Tibial artery (tissue), 4 donors: ENCODE measurements around the gene DISC1.

Source experiments
- DNase-seq, 2 donors: peaks; one replicate each; pipeline ENCODE4 v3.0.0-alpha.2; 2019
- H3K27ac ChIP-seq, 2 donors: fragments of 200-600 bp; sonication (generic) in 1 of 2; 1 replicate in 1 of 2; 2 replicates in 1 of 2; pipeline ENCODE4 v1.5.1; 2018 to 2019; ENCODE audit warnings: mild to moderate bottlenecking in 1 of 2
- H3K27me3 ChIP-seq, 2 donors: fragments of 200-600 bp; sonication (generic) in 1 of 2; one replicate each; pipeline versions ENCODE4 v1.5.1 to v1.6.0; 2016 to 2019
- H3K36me3 ChIP-seq, 3 donors: fragments of 200-600 bp; sonication (generic) in 2 of 3; one replicate each; pipeline ENCODE4 v1.5.1; 2016 to 2019; ENCODE audit warnings: mild to moderate bottlenecking in 2 of 3
- H3K4me1 ChIP-seq, 4 donors: fragments of 200-600 bp; sonication (generic) in 2 of 4; 1 replicate in 3 of 4; 2 replicates in 1 of 4; pipeline ENCODE4 v1.5.1; 2016 to 2019
- H3K4me3 ChIP-seq, 2 donors: fragments of 200-600 bp; sonication (generic) in 1 of 2; 1 replicate in 1 of 2; 2 replicates in 1 of 2; pipeline ENCODE4 v1.5.1; 2018 to 2019; ENCODE audit warnings: mild to moderate bottlenecking in 2 of 2
- H3K9me3 ChIP-seq, 3 donors: fragments of 200-600 bp; sonication (generic) in 1 of 3; one replicate each; pipeline ENCODE4 v1.5.1; 2016 to 2019
- intact Hi-C: fragments of 100-400 bp; cut with DNase I; formaldehyde crosslinking; loops from one replicate; pipeline ENCODE4 v1.15.0; 2023; ENCODE audit warnings: low total_unique reads
- TF ChIP-seq, protein P1 (sequence below), 2 experiments: fragments of 200-600 bp in 1 of 2; fragments of 450-650 bp in 1 of 2; IDR thresholded peaks; one replicate each; pipeline ENCODE4 v1.5.1; 2017 to 2019; ENCODE audit warnings: antibody characterized with exemption in 2 of 2, mild to moderate bottlenecking in 1 of 2, moderate library complexity in 1 of 2

DISC1 gene

DNA sequence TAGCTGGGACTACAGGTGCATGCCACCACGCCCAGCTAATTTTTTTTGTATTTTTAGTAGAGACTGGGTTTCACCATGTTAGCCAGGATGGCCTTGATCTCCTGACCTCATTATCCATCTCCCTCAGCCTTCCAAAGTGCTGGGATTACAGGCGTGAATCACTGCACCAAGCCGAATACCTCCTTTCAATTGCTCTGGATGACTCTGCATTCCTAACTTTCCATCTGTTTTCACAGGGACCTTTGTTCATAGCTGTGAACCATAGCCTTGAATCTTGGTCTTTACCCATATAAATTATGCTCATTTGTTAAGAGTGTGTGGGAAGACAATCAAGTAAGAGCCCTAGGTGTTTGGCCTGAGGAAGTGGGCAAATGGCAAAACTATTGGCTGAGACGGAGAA lies 422.7 kb downstream of the DISC1 start:
- no peaks in the 10 kb centered on the region for H3K27me3 ChIP-seq
- H3K9me3 ChIP-seq = no peaks in the 10 kb centered on the region
- no peak for DNase-seq
- no peak overlapping the region for H3K27ac ChIP-seq
- H3K4me3 ChIP-seq = no peak overlapping the region
- TF ChIP-seq, protein P1, sequence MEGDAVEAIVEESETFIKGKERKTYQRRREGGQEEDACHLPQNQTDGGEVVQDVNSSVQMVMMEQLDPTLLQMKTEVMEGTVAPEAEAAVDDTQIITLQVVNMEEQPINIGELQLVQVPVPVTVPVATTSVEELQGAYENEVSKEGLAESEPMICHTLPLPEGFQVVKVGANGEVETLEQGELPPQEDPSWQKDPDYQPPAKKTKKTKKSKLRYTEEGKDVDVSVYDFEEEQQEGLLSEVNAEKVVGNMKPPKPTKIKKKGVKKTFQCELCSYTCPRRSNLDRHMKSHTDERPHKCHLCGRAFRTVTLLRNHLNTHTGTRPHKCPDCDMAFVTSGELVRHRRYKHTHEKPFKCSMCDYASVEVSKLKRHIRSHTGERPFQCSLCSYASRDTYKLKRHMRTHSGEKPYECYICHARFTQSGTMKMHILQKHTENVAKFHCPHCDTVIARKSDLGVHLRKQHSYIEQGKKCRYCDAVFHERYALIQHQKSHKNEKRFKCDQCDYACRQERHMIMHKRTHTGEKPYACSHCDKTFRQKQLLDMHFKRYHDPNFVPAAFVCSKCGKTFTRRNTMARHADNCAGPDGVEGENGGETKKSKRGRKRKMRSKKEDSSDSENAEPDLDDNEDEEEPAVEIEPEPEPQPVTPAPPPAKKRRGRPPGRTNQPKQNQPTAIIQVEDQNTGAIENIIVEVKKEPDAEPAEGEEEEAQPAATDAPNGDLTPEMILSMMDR (IDR thresholded peaks at IDR 0.05) = no peak
- H3K4me1 ChIP-seq = no peaks in the 10 kb centered on the region
- intact Hi-C loops = no loop called here
- H3K36me3 ChIP-seq = no peaks in the 10 kb centered on the region

DNA sequence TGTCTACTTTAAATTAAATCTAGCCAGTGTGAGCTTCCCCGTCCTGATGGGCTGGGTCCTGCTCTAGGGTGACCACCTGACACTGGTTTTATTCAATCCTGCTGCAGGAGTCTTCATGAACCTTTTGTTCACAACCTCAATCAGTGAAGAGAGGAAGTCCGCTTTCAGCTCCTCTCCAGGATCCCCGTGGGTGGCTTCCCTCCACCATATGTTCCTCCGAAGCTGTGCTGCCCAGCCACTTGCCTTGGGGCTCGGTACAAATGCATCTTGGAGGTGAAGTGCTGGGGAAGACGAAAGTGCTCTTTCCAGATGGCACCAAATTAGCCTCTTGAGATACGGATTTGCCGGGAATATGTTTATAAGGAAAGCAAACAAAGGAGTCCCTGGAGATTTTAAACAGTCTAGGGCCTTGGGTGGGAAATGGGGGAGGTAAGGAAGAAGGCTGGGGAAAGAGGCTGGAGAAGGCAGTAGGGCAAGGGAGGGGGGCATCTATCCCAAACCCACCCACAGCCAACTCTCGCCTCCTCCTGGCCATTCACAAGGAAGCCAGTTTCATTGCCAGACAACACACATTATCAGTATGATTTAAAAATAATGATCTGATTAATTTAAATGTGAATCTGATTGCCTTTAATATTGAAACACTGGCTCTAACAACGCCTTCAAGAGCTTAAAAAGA lies 430.8 kb downstream of the DISC1 start:
- no peaks in the 10 kb centered on the region for H3K36me3 ChIP-seq
- intact Hi-C loops = no loop called here
- no peaks in the 10 kb centered on the region for H3K4me1 ChIP-seq
- TF ChIP-seq, protein P1 (IDR thresholded peaks at IDR 0.05) = no peak
- H3K4me3 ChIP-seq = no peak overlapping the region
- no peaks in the 10 kb centered on the region for H3K9me3 ChIP-seq
- H3K27ac ChIP-seq = no peak overlapping the region
- H3K27me3 ChIP-seq = no peaks in the 10 kb centered on the region
- no peak for DNase-seq

DNA sequence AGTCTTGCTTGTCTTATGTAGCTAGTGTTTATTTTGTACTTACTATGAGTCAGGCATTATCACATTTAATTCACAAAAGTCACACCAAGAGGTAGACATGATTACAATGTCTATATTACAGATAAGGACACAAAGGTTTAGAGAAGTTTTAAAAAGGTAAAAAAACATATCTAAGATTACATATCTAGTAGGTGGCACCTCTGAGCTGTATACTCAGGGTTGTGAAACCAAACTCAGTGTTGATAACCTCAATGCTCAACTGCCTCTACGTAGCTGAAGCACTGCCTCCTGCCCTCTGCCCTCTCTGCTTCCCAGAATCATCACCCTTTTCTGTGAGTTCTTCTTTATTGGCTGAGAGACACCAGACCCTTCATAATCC lies 431.3 kb downstream of the DISC1 start:
- Histone ChIP-seq H3K4me3 (no peak overlapping the region), H3K9me3 (no peaks in the 10 kb centered on the region), H3K4me1 (no peaks in the 10 kb centered on the region), H3K27me3 (no peaks in the 10 kb centered on the region), H3K36me3 (no peaks in the 10 kb centered on the region), H3K27ac (no peak overlapping the region)
- TF ChIP-seq, protein P1 (IDR thresholded peaks at IDR 0.05) = no peak
- no peak for DNase-seq
- intact Hi-C loops = no loop called here

DNA sequence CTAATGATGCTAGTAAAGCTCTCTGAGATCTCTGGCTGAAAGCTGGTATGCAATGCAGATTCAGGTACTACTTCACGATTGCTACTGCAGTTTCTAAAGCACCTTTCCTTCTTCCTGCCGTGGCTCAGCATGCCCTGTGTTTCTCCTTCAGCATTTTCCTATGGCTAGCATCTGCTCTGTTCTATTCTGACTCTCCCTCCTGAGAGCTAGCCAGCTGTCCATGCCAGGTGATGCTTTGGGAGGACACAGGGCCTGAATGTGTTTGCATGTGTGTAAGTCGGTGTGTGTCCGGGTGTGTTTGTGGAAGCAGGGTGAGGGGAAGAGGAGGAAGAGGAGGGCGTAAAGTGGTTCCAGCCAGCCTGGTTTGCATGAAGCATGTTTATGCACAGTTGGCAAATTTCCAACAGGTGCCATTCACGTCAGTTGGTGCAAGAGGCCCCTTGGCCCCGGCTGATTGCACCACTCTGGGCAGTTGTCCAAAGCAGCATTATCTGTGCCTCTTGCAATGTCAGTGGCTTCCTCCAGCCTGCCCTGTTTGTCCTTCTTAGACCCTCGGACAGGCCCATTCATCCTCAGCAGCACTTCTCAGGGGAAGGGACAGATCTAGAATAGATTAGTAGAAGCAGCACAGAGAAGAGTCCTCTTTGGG lies 433.3 kb downstream of the DISC1 start:
- no peak for DNase-seq
- TF ChIP-seq, protein P1 (IDR thresholded peaks at IDR 0.05) = no peak

DNA sequence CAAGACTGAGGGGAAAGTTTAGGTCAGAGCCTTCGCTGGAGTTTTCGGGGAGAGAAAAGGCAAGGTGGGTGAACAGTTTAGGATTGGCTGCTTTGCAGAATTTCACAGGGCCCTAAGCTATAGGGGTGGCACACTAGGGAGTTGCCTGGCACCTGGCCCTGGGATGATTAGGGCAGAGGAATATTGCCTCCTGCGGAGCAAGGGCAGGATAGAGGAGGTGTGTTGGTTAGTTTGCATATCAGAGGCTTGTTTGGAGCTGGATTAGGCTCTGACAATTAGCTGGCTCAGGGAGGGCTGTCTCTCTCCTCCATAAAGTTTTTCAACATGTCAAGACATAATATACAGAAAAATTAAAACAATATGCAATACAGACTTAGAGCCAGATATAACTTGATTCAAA lies 436.4 kb downstream of the DISC1 start:
- intact Hi-C loops = no loop called here
- DNase-seq = no peak
- H3K4me3 ChIP-seq = no peak overlapping the region

More for the DNA sequence above, 433.3 kb downstream of the DISC1 start:
- intact Hi-C loops = no loop called here
- Histone ChIP-seq H3K36me3 (no peaks in the 10 kb centered on the region), H3K4me3 (no peak overlapping the region), H3K9me3 (no peaks in the 10 kb centered on the region), H3K4me1 (no peaks in the 10 kb centered on the region), H3K27ac (no peak overlapping the region), H3K27me3 (no peaks in the 10 kb centered on the region)

More for the DNA sequence above, 436.4 kb downstream of the DISC1 start:
- no peak overlapping the region for H3K27ac ChIP-seq
- H3K4me1 ChIP-seq = no peaks in the 10 kb centered on the region
- no peaks in the 10 kb centered on the region for H3K27me3 ChIP-seq
- TF ChIP-seq, protein P1 (IDR thresholded peaks at IDR 0.05) = no peak
- no peaks in the 10 kb centered on the region for H3K9me3 ChIP-seq
- H3K36me3 ChIP-seq = no peaks in the 10 kb centered on the region
